Type B pancreatic cell (in vitro differentiated cells): ENCODE data around the gene FRS2. TPM values are rescaled to one million over a fixed set of nuclear protein-coding genes. Genes with fewer than 3 reads are reported as not detected.

Experiments
- DNase-seq: peaks from one replicate; pipeline ENCODE4 v3.0.0; 2021; ENCODE audit warnings: mixed read lengths; ENCODE audit not compliant: unreplicated experiment; ENCODE audit errors: extremely low spot score
- H3K27ac Mint-ChIP-seq: 2 replicates; pipeline ENCODE4 v1.8.0; 2021; ENCODE audit warnings: mild to moderate bottlenecking, mixed read lengths
- H3K27me3 Mint-ChIP-seq: 2 replicates; pipeline ENCODE4 v1.8.0; 2021; ENCODE audit warnings: mixed read lengths
- H3K36me3 Mint-ChIP-seq: 2 replicates; pipeline ENCODE4 v1.8.0; 2021; ENCODE audit warnings: mixed read lengths
- H3K4me1 Mint-ChIP-seq: one replicate; pipeline ENCODE4 v1.8.0; 2021; ENCODE audit warnings: mixed read lengths; ENCODE audit not compliant: unreplicated experiment
- H3K4me3 Mint-ChIP-seq: 2 replicates; pipeline ENCODE4 v1.8.0; 2021; ENCODE audit warnings: mild to moderate bottlenecking, mixed read lengths
- H3K9me3 Mint-ChIP-seq: 2 replicates; pipeline ENCODE4 v1.8.0; 2021; ENCODE audit warnings: mixed read lengths
- CTCF ChIP-seq: fragments of 200-600 bp; sonication (generic); conservative IDR thresholded peaks from 2 replicates; pipeline ENCODE4 v1.5.0; 2021; ENCODE audit warnings: antibody characterized with exemption, mild to moderate bottlenecking
- total RNA-seq: library from RNA; stranded (reverse); gene quantifications from 2 replicates; pipeline ENCODE4 v1.2.1, GENCODE V29; 2021; ENCODE audit warnings: low replicate concordance

The FRS2 gene
- total RNA-seq, 1 donor from 2014 or later = 39.5 TPM

GRCh38 chr12:69456239-69456638 is 13.9 kb upstream of the FRS2 start:
- Mint-ChIP-seq H3K4me3 (no peak overlapping the region), H3K4me1 (peaks cover 10% of the 10 kb centered on the region), H3K27me3 (no peaks in the 10 kb centered on the region), H3K36me3 (no peaks in the 10 kb centered on the region), H3K9me3 (no peaks in the 10 kb centered on the region), H3K27ac (no peak overlapping the region)
- no peak for DNase-seq
- no peak for TF ChIP-seq CTCF

- Mint-ChIP-seq H3K4me3 (no peak overlapping the region), H3K9me3 (no peaks in the 10 kb centered on the region), H3K27me3 (no peaks in the 10 kb centered on the region), H3K27ac (no peak overlapping the region), H3K36me3 (no peaks in the 10 kb centered on the region), H3K4me1 (peaks cover 10% of the 10 kb centered on the region)
- DNase-seq = no peak
- TF ChIP-seq CTCF = no peak
These were observed 12.8 kb upstream of the FRS2 start for GRCh38 chr12:69457433-69457832.

- DNase-seq = no peak
- Mint-ChIP-seq H3K36me3 (no peaks in the 10 kb centered on the region), H3K4me3 (no peak overlapping the region), H3K27ac (peak overlapping the region; percentile 50), H3K4me1 (peaks cover 10% of the 10 kb centered on the region), H3K9me3 (no peaks in the 10 kb centered on the region), H3K27me3 (no peaks in the 10 kb centered on the region)
- no peak for TF ChIP-seq CTCF
These were observed 10.7 kb upstream of the FRS2 start for GRCh38 chr12:69459477-69459876.

- no peak for DNase-seq
- Mint-ChIP-seq H3K9me3 (no peaks in the 10 kb centered on the region), H3K27ac (no peak overlapping the region), H3K4me3 (no peak overlapping the region), H3K36me3 (no peaks in the 10 kb centered on the region), H3K4me1 (peaks cover 3% of the 10 kb centered on the region), H3K27me3 (no peaks in the 10 kb centered on the region)
- no peak for TF ChIP-seq CTCF
These were observed 5.8 kb upstream of the FRS2 start for GRCh38 chr12:69464428-69464827.

DNA sequence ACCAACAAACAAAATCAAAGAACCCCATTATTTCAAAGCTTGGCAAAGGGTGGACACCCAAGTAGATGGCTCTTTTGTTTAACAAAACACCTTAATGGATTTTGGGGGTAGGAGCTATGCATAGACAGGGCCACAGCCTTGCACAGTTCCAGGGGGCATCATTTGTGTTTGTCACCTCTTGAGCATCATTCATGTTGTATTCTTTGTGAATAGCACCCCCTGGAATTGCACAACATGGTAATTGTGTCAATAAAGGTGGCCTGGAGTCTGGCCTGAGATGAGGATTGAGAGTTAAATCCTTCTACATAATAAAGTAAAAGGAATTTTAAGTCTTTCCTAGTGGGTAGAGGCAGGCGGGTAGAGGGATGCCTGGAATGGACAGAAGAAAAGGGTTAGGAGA is 3.3 kb upstream of the FRS2 start:
- H3K4me1 Mint-ChIP-seq = peaks cover 14% of the 10 kb centered on the region
- H3K4me3 Mint-ChIP-seq = no peak overlapping the region
- TF ChIP-seq CTCF = no peak
- H3K27ac Mint-ChIP-seq = no peak overlapping the region
- no peaks in the 10 kb centered on the region for H3K27me3 Mint-ChIP-seq
- no peaks in the 10 kb centered on the region for H3K9me3 Mint-ChIP-seq
- no peaks in the 10 kb centered on the region for H3K36me3 Mint-ChIP-seq
- no peak for DNase-seq

GRCh38 chr12:69467366-69467765 is 2.8 kb upstream of the FRS2 start:
- H3K27me3 Mint-ChIP-seq = no peaks in the 10 kb centered on the region
- no peak overlapping the region for H3K4me3 Mint-ChIP-seq
- no peaks in the 10 kb centered on the region for H3K9me3 Mint-ChIP-seq
- peaks cover 19% of the 10 kb centered on the region for H3K4me1 Mint-ChIP-seq
- no peak overlapping the region for H3K27ac Mint-ChIP-seq
- DNase-seq = no peak
- TF ChIP-seq CTCF = no peak
- H3K36me3 Mint-ChIP-seq = no peaks in the 10 kb centered on the region
